Astrocyte of the spinal cord (primary cell): ENCODE measurements around the gene TPBGL.
A peak's percentile ranks its signal among the peaks of the same experiment; 100 is the strongest.
"Not testable (repeated sequence)": the region's sequence is repeated elsewhere in the genome, so short reads cannot be mapped to it uniquely, and the experiment has no call there.

Source experiments
- DNase-seq: peaks from one replicate; pipeline ENCODE4 v3.0.0; 2011; ENCODE audit warnings: low read depth, low spot score
- H3K4me3 ChIP-seq: 2 replicates; pipeline ENCODE4 v1.5.1; 2011; ENCODE audit warnings: low read depth, mild to moderate bottlenecking, low read length, moderate library complexity
- CTCF ChIP-seq: IDR thresholded peaks from 2 replicates; pipeline ENCODE4 v1.5.1; 2012; ENCODE audit warnings: low read depth, mild to moderate bottlenecking, low read length, inconsistent platforms
- in situ Hi-C: cut with HindIII; loops from 2 replicates; pipeline ENCODE4 v1.10.0; 2017; ENCODE audit warnings: low sequenced_read_pairs

The TPBGL gene

GRCh38 chr11:75269896-75270295 is 29.3 kb downstream of the TPBGL start:
- H3K4me3 ChIP-seq = no peak overlapping the region
- TF ChIP-seq CTCF = no peak
- no peak for DNase-seq
- in situ Hi-C loops = no loop called here

GRCh38 chr11:75270896-75271418 is 30.4 kb downstream of the TPBGL start:
- in situ Hi-C loops = no loop called here
- H3K4me3 ChIP-seq = no peak overlapping the region
- DNase-seq = no peak
- peak; percentile 53 for TF ChIP-seq CTCF

- in situ Hi-C loops = no loop called here
- no peak for DNase-seq
- H3K4me3 ChIP-seq = no peak overlapping the region
- no peak for TF ChIP-seq CTCF
Measured at GRCh38 chr11:75271730-75272129, 31.2 kb downstream of the TPBGL start.

GRCh38 chr11:75272391-75272790 is 31.8 kb downstream of the TPBGL start:
- in situ Hi-C loops = no loop called here
- no peak for TF ChIP-seq CTCF
- no peak overlapping the region for H3K4me3 ChIP-seq
- DNase-seq = no peak

GRCh38 chr11:75272821-75273301 is 32.3 kb downstream of the TPBGL start:
- in situ Hi-C loops = no loop called here
- H3K4me3 ChIP-seq = no peak overlapping the region
- DNase-seq = no peak
- no peak for TF ChIP-seq CTCF

GRCh38 chr11:75273411-75274391 is 33.1 kb downstream of the TPBGL start:
- in situ Hi-C loops = no loop called here
- no peak for TF ChIP-seq CTCF
- DNase-seq = no peak
- H3K4me3 ChIP-seq = no peak overlapping the region

- H3K4me3 ChIP-seq, DNase-seq, in situ Hi-C loops: not testable (repeated sequence)
Measured at GRCh38 chr11:75274716-75275115, 34.1 kb downstream of the TPBGL start.
